Adrenal gland (tissue), 5 donors: ENCODE measurements around the gene ANK2.

Source experiments
- CTCF ChIP-seq, 6 experiments: fragments of 450-650 bp in 4 of 6; fragments of 200-600 bp in 2 of 6; sonication (generic) in 1 of 6; IDR thresholded peaks; 1 replicate in 5 of 6; 2 replicates in 1 of 6; pipeline versions ENCODE4 v1.5.1 to v1.8.0; 2016 to 2021; ENCODE audit warnings: antibody characterized with exemption in 6 of 6, mild to moderate bottlenecking in 2 of 6, moderate library complexity in 1 of 6
- POLR2A ChIP-seq, 2 donors: fragments of 450-650 bp; IDR thresholded peaks; one replicate each; pipeline ENCODE4 v1.6.1; 2017; ENCODE audit warnings: antibody characterized with exemption in 2 of 2, mild to moderate bottlenecking in 2 of 2, moderate library complexity in 1 of 2
- donor health status: DM: no; HTN: no; CAD: no.

- TF ChIP-seq CTCF (IDR thresholded peaks at IDR 0.05) (no peak), POLR2A (IDR thresholded peaks at IDR 0.05) (no peak)
Measured at GRCh38 chr4:113157086-113157857, 107.8 kb downstream of the ANK2 start.
